PC-3 (cell line): ENCODE data around the gene ANXA7. TPM values are rescaled to one million over a fixed set of nuclear protein-coding genes. Genes with fewer than 3 reads are reported as not detected.

Source experiments
- ATAC-seq: fragments of 200-7000 bp; cut with Tn5 transposase; 2 replicates; pipeline ENCODE4 v1.9.1; 2020; ENCODE audit warnings: mild to moderate bottlenecking, moderate library complexity
- BruUV-seq: library from RNA; stranded (reverse); fragments of 400-500 nt; replicated peaks from 2 replicates; lab custom pipeline; 2021; lab: Mats Ljungman, UMichigan
- CTCF ChIA-PET: fragments of 300-600 bp; sonication (Branson Sonifier 250); formaldehyde crosslinking; loops from one replicate; lab custom pipeline; 2022; ENCODE audit warnings: antibody characterized with exemption; lab: Charles Lee
- POLR2A ChIA-PET: fragments of 300-600 bp; sonication (Branson Sonifier 250); formaldehyde crosslinking; loops from one replicate; lab custom pipeline; 2022; ENCODE audit warnings: antibody characterized with exemption; ENCODE audit not compliant: unreplicated experiment; lab: Charles Lee
- DNase-seq: peaks from one replicate; pipeline ENCODE4 v3.0.0-alpha.2; 2015
- H2AFZ ChIP-seq: fragments of 300-600 bp; sonication (generic); 2 replicates; pipeline ENCODE4 v1.6.0; 2016; ENCODE audit warnings: antibody characterized with exemption, low read length
- H3F3A ChIP-seq: fragments of 300-600 bp; sonication (generic); one replicate; pipeline ENCODE4 v1.6.0; 2017; ENCODE audit warnings: antibody characterized with exemption, low read length, control low read depth, mild to moderate bottlenecking; ENCODE audit not compliant: unreplicated experiment
- H3K27ac ChIP-seq: fragments of 300-600 bp; sonication (generic); 2 replicates; pipeline ENCODE4 v1.5.1; 2016; ENCODE audit warnings: mild to moderate bottlenecking, low read length
- H3K27me3 ChIP-seq: fragments of 300-600 bp; sonication (generic); 2 replicates; pipeline ENCODE4 v1.6.1; 2016; ENCODE audit warnings: low read length, mixed read lengths
- H3K36me3 ChIP-seq: fragments of 300-600 bp; sonication (generic); 2 replicates; pipeline ENCODE4 v1.6.1; 2016; ENCODE audit warnings: low read depth, mixed run types, low read length, mixed read lengths
- H3K4me1 ChIP-seq: fragments of 300-600 bp; sonication (generic); 2 replicates; pipeline ENCODE4 v1.5.1; 2016; ENCODE audit warnings: low read length; ENCODE audit not compliant: insufficient read depth
- H3K4me2 ChIP-seq: fragments of 300-600 bp; sonication (generic); 2 replicates; pipeline ENCODE4 v1.6.0; 2016; ENCODE audit warnings: low read length
- H3K4me3 ChIP-seq: fragments of 300-600 bp; sonication (generic); 2 replicates; pipeline ENCODE4 v1.5.1; 2016; ENCODE audit warnings: mild to moderate bottlenecking, low read length, mixed read lengths
- H3K79me2 ChIP-seq: fragments of 300-600 bp; sonication (generic); 2 replicates; pipeline ENCODE4 v1.6.1; 2017; ENCODE audit warnings: low read length, mixed read lengths
- H3K9ac ChIP-seq: fragments of 300-600 bp; sonication (generic); 2 replicates; pipeline ENCODE4 v1.6.0; 2016; ENCODE audit warnings: mild to moderate bottlenecking, low read length
- H3K9me2 ChIP-seq: fragments of 300-600 bp; sonication (generic); replicated peaks from 2 replicates; pipeline ENCODE4 v1.6.1; 2016; ENCODE audit warnings: mixed run types, low read length, mixed read lengths
- H3K9me3 ChIP-seq: fragments of 300-600 bp; sonication (generic); 2 replicates; pipeline ENCODE4 v1.6.1; 2016; ENCODE audit warnings: low read length, mixed read lengths
- H4K20me1 ChIP-seq: fragments of 300-600 bp; sonication (generic); 2 replicates; pipeline ENCODE4 v1.6.1; 2016; ENCODE audit warnings: low read length, mixed read lengths
- EZH2 ChIP-seq: fragments of 300-600 bp; sonication (generic); IDR thresholded peaks from one replicate; pipeline ENCODE4 v1.6.1; 2017; ENCODE audit warnings: antibody characterized with exemption, mild to moderate bottlenecking, low read length; ENCODE audit not compliant: unreplicated experiment
- EZH2phosphoT487 ChIP-seq: fragments of 300-600 bp; sonication (generic); IDR thresholded peaks from 2 replicates; pipeline ENCODE4 v1.6.1; 2018; ENCODE audit warnings: mild to moderate bottlenecking, antibody characterized with exemption, low read length, borderline replicate concordance
- intact Hi-C: fragments of 100-400 bp; cut with micrococcal nuclease; formaldehyde crosslinking; loops from 2 replicates; pipeline ENCODE4 v1.9.0; 2023
- total RNA-seq: library from RNA; depleted of rRNA; stranded (reverse); fragments of >200 nt; gene quantifications from 2 replicates; pipeline ENCODE4 v1.2.3, GENCODE V29; 2014
- TF ChIP-seq, protein P1 (sequence below): fragments of 300-600 bp; sonication (generic); conservative IDR thresholded peaks from 2 replicates; pipeline ENCODE4 v1.5.1; 2017; ENCODE audit warnings: antibody characterized with exemption, low read depth, mild to moderate bottlenecking, low read length

The ANXA7 gene
- total RNA-seq, 1 experiment from 2014 or later: 561 TPM

DNA sequence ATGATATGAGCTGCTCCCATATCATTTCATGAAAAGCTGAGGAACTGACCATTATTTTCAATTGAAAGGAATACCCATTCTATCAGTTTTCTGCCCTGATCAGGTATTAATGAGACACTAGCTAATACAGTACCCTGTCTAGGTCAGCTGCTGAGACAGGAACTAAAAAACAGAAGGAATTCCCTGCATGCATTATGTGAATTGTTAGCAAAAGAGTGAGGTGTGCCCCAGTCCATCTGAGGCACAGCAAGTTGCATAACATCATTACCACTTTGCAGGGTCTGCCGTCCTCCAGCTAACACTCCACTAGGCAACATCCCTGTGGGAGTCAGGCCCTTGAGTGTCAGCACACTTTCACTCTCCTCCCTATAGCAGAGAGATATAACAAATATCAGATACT lies 30.6 kb upstream of the ANXA7 start:
- no peak for ATAC-seq
- Histone ChIP-seq H3K27me3 (0 out of 2 replicates have a peak, but pooled peaks cover 4% of the 10 kb centered on the region), H4K20me1 (no peaks in the 10 kb centered on the region), H3K9me3 (no peaks in the 10 kb centered on the region), H3K4me2 (no peak overlapping the region), H3K4me1 (peaks cover 10% of the 10 kb centered on the region), H3K36me3 (no peaks in the 10 kb centered on the region; the same call in 1 of the 2 replicates), H3K4me3 (no peak overlapping the region), H2AFZ (no peak overlapping the region), H3K79me2 (no peaks in the 10 kb centered on the region), H3K9ac (no peak overlapping the region), H3F3A (no peaks in the 10 kb centered on the region), H3K9me2 (no peaks in the 10 kb centered on the region), H3K27ac (no peak overlapping the region)
- BruUV-seq: no TSS peak
- intact Hi-C loops: no loop called here
- DNase-seq: no peak
- TF ChIP-seq EZH2phosphoT487: no peak
- TF ChIP-seq EZH2: no peak
- TF ChIP-seq, protein P1, sequence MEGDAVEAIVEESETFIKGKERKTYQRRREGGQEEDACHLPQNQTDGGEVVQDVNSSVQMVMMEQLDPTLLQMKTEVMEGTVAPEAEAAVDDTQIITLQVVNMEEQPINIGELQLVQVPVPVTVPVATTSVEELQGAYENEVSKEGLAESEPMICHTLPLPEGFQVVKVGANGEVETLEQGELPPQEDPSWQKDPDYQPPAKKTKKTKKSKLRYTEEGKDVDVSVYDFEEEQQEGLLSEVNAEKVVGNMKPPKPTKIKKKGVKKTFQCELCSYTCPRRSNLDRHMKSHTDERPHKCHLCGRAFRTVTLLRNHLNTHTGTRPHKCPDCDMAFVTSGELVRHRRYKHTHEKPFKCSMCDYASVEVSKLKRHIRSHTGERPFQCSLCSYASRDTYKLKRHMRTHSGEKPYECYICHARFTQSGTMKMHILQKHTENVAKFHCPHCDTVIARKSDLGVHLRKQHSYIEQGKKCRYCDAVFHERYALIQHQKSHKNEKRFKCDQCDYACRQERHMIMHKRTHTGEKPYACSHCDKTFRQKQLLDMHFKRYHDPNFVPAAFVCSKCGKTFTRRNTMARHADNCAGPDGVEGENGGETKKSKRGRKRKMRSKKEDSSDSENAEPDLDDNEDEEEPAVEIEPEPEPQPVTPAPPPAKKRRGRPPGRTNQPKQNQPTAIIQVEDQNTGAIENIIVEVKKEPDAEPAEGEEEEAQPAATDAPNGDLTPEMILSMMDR: no peak
- ChIA-PET CTCF (no interaction called here), POLR2A (interaction anchor here (0.7 kb wide), 1 partner anchor 33 kb away, joined by 5 read pairs; no protein-coding TSS in a partner anchor)

DNA sequence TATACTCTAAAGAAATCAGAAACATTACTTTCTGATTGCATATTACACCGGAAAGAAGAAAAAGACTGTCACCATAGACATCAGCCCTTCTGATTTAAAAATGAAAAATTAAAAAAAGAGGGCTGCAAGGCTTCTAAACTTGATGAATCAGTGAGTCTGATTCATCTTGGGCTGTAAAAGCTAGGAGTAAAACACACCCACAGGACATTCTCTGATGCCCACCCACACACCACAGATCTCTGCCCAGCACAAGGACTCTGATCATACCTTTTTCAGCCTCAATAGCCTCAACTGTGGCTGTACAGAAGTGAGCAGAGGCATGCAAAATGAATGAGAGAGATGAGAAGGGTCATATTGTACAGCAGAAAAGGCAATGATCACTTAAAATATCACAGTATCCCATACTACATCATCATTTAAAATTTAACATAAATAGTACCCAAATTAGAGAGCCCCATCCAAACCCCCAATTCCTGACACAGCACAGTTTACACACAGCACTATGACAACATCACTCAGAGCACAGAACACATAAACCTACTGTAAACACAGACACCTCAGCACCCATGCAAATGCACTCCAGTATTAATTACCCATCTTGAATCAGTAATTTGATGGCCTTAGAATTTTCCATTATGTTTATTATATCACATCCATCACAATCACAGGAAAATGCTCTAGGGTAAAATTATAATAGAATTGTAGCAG lies 25.9 kb upstream of the ANXA7 start:
- ATAC-seq (peak; percentile 93), DNase-seq (peak; percentile 84)
- ChIA-PET POLR2A (no interaction called here), CTCF (interaction anchor here (0.6 kb wide), 1 partner anchor 68 kb away, joined by 3 read pairs; no protein-coding TSS in a partner anchor)
- BruUV-seq: no TSS peak
- H3K27ac ChIP-seq: no peak overlapping the region
- H3K9me2 ChIP-seq: no peaks in the 10 kb centered on the region
- no peak overlapping the region for H3K4me3 ChIP-seq
- TF ChIP-seq, protein P1: no peak
- no peak for TF ChIP-seq EZH2
- no peak for TF ChIP-seq EZH2phosphoT487
- no peaks in the 10 kb centered on the region for H3K9me3 ChIP-seq
- no peaks in the 10 kb centered on the region for H3F3A ChIP-seq
- no peak overlapping the region for H2AFZ ChIP-seq
- H3K4me2 ChIP-seq: peak overlapping the region; percentile 1
- no peak overlapping the region for H3K9ac ChIP-seq
- H3K36me3 ChIP-seq: peaks cover 8% of the 10 kb centered on the region; the same call in 1 of the 2 replicates
- H3K79me2 ChIP-seq: no peaks in the 10 kb centered on the region
- peaks cover 15% of the 10 kb centered on the region for H3K4me1 ChIP-seq
- intact Hi-C loops: loop anchor here (1.0 kb wide), 1 partner anchor 41 kb away; no protein-coding TSS in a partner anchor
- no peaks in the 10 kb centered on the region for H4K20me1 ChIP-seq
- no peaks in the 10 kb centered on the region for H3K27me3 ChIP-seq

DNA sequence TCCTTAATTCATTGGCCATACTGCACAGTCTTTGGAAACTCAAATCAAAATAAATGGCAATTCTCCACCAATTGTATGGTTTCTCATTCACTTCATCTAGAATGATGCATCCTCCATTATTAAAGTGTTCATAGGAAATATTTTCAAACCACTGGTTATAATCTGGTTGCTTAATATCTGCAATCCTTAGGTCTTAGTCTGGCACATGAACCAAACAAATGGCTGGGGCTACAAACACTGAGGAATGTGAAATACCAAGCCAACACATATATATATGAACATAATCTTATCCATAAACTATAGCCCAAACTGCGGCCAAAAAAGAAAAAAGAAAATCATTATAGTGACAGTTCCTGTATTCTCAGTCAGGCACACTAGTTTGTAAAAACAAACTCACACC lies 25.2 kb upstream of the ANXA7 start:
- no peak overlapping the region for H3K4me3 ChIP-seq
- no peaks in the 10 kb centered on the region for H3K79me2 ChIP-seq
- H4K20me1 ChIP-seq: no peaks in the 10 kb centered on the region
- H3K4me2 ChIP-seq: peak overlapping the region; percentile 1; the same call in 1 of the 2 replicates
- H2AFZ ChIP-seq: no peak overlapping the region
- H3K27me3 ChIP-seq: no peaks in the 10 kb centered on the region
- BruUV-seq: no TSS peak
- intact Hi-C loops: loop anchor here (1.0 kb wide), 1 partner anchor 41 kb away; no protein-coding TSS in a partner anchor
- ChIA-PET POLR2A (no interaction called here), CTCF (interaction anchor here (0.6 kb wide), 1 partner anchor 69 kb away, joined by 3 read pairs; no protein-coding TSS in a partner anchor)
- H3K9me3 ChIP-seq: no peaks in the 10 kb centered on the region
- no peak overlapping the region for H3K27ac ChIP-seq
- no peaks in the 10 kb centered on the region for H3K9me2 ChIP-seq
- no peak for DNase-seq
- H3F3A ChIP-seq: no peaks in the 10 kb centered on the region
- H3K4me1 ChIP-seq: peaks cover 15% of the 10 kb centered on the region
- TF ChIP-seq, protein P1: no peak
- TF ChIP-seq EZH2phosphoT487 (no peak), EZH2 (no peak)
- peaks cover 8% of the 10 kb centered on the region; the same call in 1 of the 2 replicates for H3K36me3 ChIP-seq
- H3K9ac ChIP-seq: no peak overlapping the region
- no peak for ATAC-seq
